Activated naive CD4-positive, alpha-beta T cell (primary cell): ENCODE data around the gene NCAPH2.

ENCODE experiments used
- DNase-seq, 4 experiments: peaks; one replicate each; lab custom pipeline; 2025; lab: John Stamatoyannopoulos, UW

The NCAPH2 gene

DNA sequence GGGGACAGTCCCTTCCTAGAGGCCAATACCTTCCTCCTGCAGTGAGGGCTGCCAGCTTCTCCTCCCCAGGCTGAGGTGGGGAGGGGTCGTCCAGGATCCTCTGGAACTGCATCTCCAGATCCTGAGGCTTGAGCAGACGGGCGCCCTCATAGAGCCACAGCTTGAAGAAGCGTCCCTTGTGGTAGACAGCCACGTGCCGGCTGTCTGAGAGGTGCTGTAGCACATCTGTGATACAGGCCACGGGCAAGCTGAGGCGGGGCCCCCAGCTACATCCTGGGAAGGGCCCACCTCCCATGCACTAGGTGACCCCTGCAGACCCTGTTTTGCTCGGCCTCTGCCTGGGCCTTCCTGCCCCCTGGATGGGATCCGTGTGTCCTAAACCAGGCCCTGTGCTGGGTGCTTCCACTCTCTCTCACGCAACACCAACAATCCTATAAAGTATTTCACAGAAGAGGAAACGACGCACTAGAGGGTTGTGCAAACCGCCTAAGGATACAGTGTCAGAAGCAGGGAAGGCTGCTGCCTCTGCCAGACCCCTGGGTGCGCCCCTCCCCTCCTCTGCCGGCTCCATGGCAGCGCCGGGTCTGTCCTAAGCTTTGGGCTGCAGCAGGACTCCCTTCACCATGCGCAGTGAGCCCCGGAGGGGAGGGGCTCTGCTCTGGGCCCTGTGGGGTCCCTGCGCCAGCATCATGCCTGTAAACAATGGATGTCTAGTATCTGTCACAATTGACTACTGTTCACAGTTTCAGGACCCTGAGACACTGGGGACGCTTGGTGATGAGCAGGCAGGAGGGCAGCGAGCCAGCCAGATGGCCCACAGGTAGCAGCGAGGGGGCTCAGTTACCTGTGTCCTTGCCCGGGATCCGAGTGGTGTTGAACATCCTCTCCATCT, 65.7 kb downstream of the NCAPH2 start:
- DNase-seq, result no peak

DNA sequence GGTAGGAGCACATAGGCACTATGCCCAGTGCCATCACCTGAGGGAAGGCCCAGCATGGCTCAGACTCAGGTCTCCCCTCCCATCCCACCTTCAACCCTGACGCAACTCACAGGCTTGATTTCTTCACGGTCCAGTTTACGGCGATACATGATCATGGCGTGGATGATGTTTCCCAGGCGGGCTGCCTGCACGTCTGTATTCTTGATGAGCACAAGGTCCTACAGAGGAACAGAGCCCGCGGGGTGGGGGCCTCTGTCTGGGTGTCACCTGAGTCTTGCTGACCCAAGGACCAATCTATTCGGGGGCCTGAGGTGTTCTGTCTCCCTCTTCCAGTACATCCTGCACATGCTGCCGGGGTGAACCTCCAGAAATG, 66.3 kb downstream of the NCAPH2 start:
- no peak for DNase-seq
